ENCODE data around the gene MYO1B. TPM values are rescaled to one million over a fixed set of nuclear protein-coding genes. Genes with fewer than 3 reads are reported as not detected.

MYO1B gene
- polyA plus RNA-seq, 3 donors: 0.01 TPM; not detected in 2

- Histone ChIP-seq H2AFZ (ENCODE audit: insufficient read depth, low read depth, low read length, poor library complexity, severe bottlenecking) (no peak overlapping the region), H4K20me1 (ENCODE audit: insufficient read depth, low read length) (no peaks in the 10 kb centered on the region), H3K27ac (ENCODE audit: low read depth in 1 of 2, low read length in 2 of 2) (no peak overlapping the region), H3K4me1 (ENCODE audit: control insufficient read depth in 1 of 2, insufficient read depth in 2 of 2, low read length in 2 of 2) (no peaks in the 10 kb centered on the region), H3K79me2 (ENCODE audit: insufficient read depth, low read length) (no peaks in the 10 kb centered on the region), H3K9ac (ENCODE audit: insufficient read depth, low read length, poor library complexity, severe bottlenecking) (no peak overlapping the region), H3K9me3 (replicated peaks in 1 of 2; ENCODE audit: control insufficient read depth in 1 of 2, insufficient read depth in 1 of 2, low read length in 2 of 2) (no peaks in the 10 kb centered on the region), H3K27me3 (ENCODE audit: control insufficient read depth in 2 of 2, insufficient read depth in 2 of 2, low read length in 2 of 2) (no peaks in the 10 kb centered on the region), H3K4me2 (replicated peaks; ENCODE audit: extremely low read depth, low read length, poor library complexity, severe bottlenecking) (no peak overlapping the region), H3K4me3 (replicated peaks in 1 of 3; ENCODE audit: low read depth in 2 of 3, low read length in 3 of 3) (no peak overlapping the region), H3K36me3 (replicated peaks in 1 of 2; ENCODE audit: control insufficient read depth in 1 of 2, insufficient read depth in 2 of 2, low read length in 2 of 2) (no peaks in the 10 kb centered on the region)
- Mint-ChIP-seq H3K9me3 (peaks cover 0 to 2% (median 0%) of the 10 kb centered on the region in 7 donors), H3K4me3 (no peak overlapping the region), H3K4me1 (no peaks in the 10 kb centered on the region), H3K36me3 (no peaks in the 10 kb centered on the region), H3K27me3 (ENCODE audit: low read depth in 3 of 3) (peaks cover 0 to 1% (median 0%) of the 10 kb centered on the region in 3 donors), H3K27ac (no peak overlapping the region)
- no peak for DNase-seq
- WGBS (ENCODE audit: insufficient coverage): 90% methylated on average over 1 of the region's 2 CpGs
- TF ChIP-seq CTCF (IDR thresholded peaks at IDR 0.05): no peak
- intact Hi-C loops (cut with micrococcal nuclease): no loop called here
Observed at GRCh38 chr2:191220671-191221070, 24.5 kb upstream of the MYO1B start.

- Histone ChIP-seq H3K27ac (ENCODE audit: low read depth in 1 of 2, low read length in 2 of 2) (no peak overlapping the region), H3K36me3 (replicated peaks in 1 of 2; ENCODE audit: control insufficient read depth in 1 of 2, insufficient read depth in 2 of 2, low read length in 2 of 2) (no peaks in the 10 kb centered on the region), H3K79me2 (ENCODE audit: insufficient read depth, low read length) (no peaks in the 10 kb centered on the region), H3K27me3 (ENCODE audit: control insufficient read depth in 2 of 2, insufficient read depth in 2 of 2, low read length in 2 of 2) (no peaks in the 10 kb centered on the region), H3K4me3 (replicated peaks in 1 of 3; ENCODE audit: low read depth in 2 of 3, low read length in 3 of 3) (no peak overlapping the region), H3K9ac (ENCODE audit: insufficient read depth, low read length, poor library complexity, severe bottlenecking) (no peak overlapping the region), H3K4me2 (replicated peaks; ENCODE audit: extremely low read depth, low read length, poor library complexity, severe bottlenecking) (no peak overlapping the region), H3K4me1 (ENCODE audit: control insufficient read depth in 1 of 2, insufficient read depth in 2 of 2, low read length in 2 of 2) (no peaks in the 10 kb centered on the region), H2AFZ (ENCODE audit: insufficient read depth, low read depth, low read length, poor library complexity, severe bottlenecking) (no peak overlapping the region), H3K9me3 (replicated peaks in 1 of 2; ENCODE audit: control insufficient read depth in 1 of 2, insufficient read depth in 1 of 2, low read length in 2 of 2) (no peaks in the 10 kb centered on the region), H4K20me1 (ENCODE audit: insufficient read depth, low read length) (no peaks in the 10 kb centered on the region)
- H3K4me3 Mint-ChIP-seq: no peak overlapping the region
- DNase-seq: no peak
- H3K9me3 Mint-ChIP-seq: peaks cover 0 to 2% (median 0%) of the 10 kb centered on the region in 7 donors
- H3K27me3 Mint-ChIP-seq (ENCODE audit: low read depth in 3 of 3): peaks cover 0 to 1% (median 0%) of the 10 kb centered on the region in 3 donors
- intact Hi-C loops (cut with micrococcal nuclease): no loop called here
- no peak for TF ChIP-seq CTCF (IDR thresholded peaks at IDR 0.05)
- H3K27ac Mint-ChIP-seq: no peak overlapping the region
- H3K36me3 Mint-ChIP-seq: no peaks in the 10 kb centered on the region
- no peaks in the 10 kb centered on the region for H3K4me1 Mint-ChIP-seq
- WGBS (ENCODE audit: insufficient coverage): 89% methylated on average over 3 of the region's 5 CpGs
Observed at GRCh38 chr2:191221666-191222065, 23.5 kb upstream of the MYO1B start.

Measured in CD14-positive monocyte (primary cell).